A549 (cell line): ENCODE measurements around the gene TMEM135. TPM values are rescaled to one million over a fixed set of nuclear protein-coding genes. Genes with fewer than 3 reads are reported as not detected.

Experiments used
- ATAC-seq, 2 experiments: fragments of 200-7000 bp in 1 of 2; fragments of >200 bp in 1 of 2; cut with Nextera tagmentation in 1 of 2; cut with Tn5 transposase in 1 of 2; 3 replicates each; pipeline versions ENCODE4 v1.8.0 to v1.9.1; 2018 to 2020; ENCODE audit warnings: mild to moderate bottlenecking in 1 of 2, moderate library complexity in 1 of 2
- CTCF ChIA-PET: fragments of 300-600 bp; sonication (Branson Sonifier 250); formaldehyde crosslinking; extraction: SDS; loops from one replicate; lab custom pipeline; 2021; ENCODE audit warnings: antibody characterized with exemption, inconsistent platforms; lab: Yijun Ruan, JAX
- POLR2A ChIA-PET: fragments of 350-600 bp; formaldehyde crosslinking; extraction: SDS; loops from one replicate; lab custom pipeline; 2021; ENCODE audit warnings: antibody characterized with exemption, inconsistent platforms; lab: Yijun Ruan, JAX
- DNase-seq, 2 experiments: peaks; one replicate each; pipeline versions ENCODE4 v3.0.0 to v3.0.0-alpha.2; 2011 to 2016; ENCODE audit warnings: low read depth in 1 of 2, low spot score in 1 of 2
- FAIRE-seq: peaks from 2 replicates; lab custom pipeline; 2011; peaks lifted over from hg19 to GRCh38; lab: Jason Lieb, UNC
- H3K27ac ChIP-seq, 2 experiments: fragments of >200 bp; sonication (Bioruptor Twin); formaldehyde crosslinking; 3 replicates each; pipeline ENCODE4 v1.5.1; 2016 to 2017
- H3K4me1 ChIP-seq: fragments of >200 bp; sonication (Bioruptor Twin); formaldehyde crosslinking; 3 replicates; pipeline ENCODE4 v1.6.1; 2016
- H3K4me2 ChIP-seq: fragments of >200 bp; sonication (Bioruptor Twin); formaldehyde crosslinking; 3 replicates; pipeline ENCODE4 v1.6.1; 2016
- H3K4me3 ChIP-seq: fragments of >200 bp; sonication (Bioruptor Twin); formaldehyde crosslinking; 3 replicates; pipeline ENCODE4 v1.5.1; 2016
- H3K9me3 ChIP-seq: fragments of >200 bp; sonication (Bioruptor Twin); formaldehyde crosslinking; 3 replicates; pipeline ENCODE4 v1.6.1; 2016
- CEBPB ChIP-seq, 2 experiments: fragments of >200 bp in 1 of 2; sonication (Bioruptor Twin) in 1 of 2; formaldehyde crosslinking in 1 of 2; IDR thresholded peaks; 2 replicates each; pipeline ENCODE4 v1.6.1; 2012 to 2016
- CHD4 ChIP-seq: fragments of 200-600 bp; sonication (generic); IDR thresholded peaks from 2 replicates; pipeline ENCODE4 v1.6.1; 2016; ENCODE audit warnings: antibody characterized with exemption, mild to moderate bottlenecking, borderline replicate concordance
- EHMT2 ChIP-seq: fragments of 200-600 bp; sonication (generic); IDR thresholded peaks from 2 replicates; pipeline ENCODE4 v1.6.1; 2016; ENCODE audit warnings: antibody characterized with exemption, low read depth, mild to moderate bottlenecking, moderate library complexity
- ELK1 ChIP-seq: fragments of 150-350 bp; IDR thresholded peaks from 2 replicates; pipeline ENCODE4 v1.6.1; 2014; ENCODE audit warnings: low read depth, mild to moderate bottlenecking, low read length
- ESRRA ChIP-seq: fragments of 150-350 bp; IDR thresholded peaks from 2 replicates; pipeline ENCODE4 v1.6.1; 2014; ENCODE audit warnings: mild to moderate bottlenecking, low read length, borderline replicate concordance
- FOSL2 ChIP-seq, 2 experiments: fragments of 450-650 bp in 1 of 2; fragments of >200 bp in 1 of 2; sonication (Bioruptor Twin) in 1 of 2; formaldehyde crosslinking; IDR thresholded peaks; 2 replicates each; pipeline versions ENCODE4 v1.5.0 to v1.6.1; 2016 to 2020; ENCODE audit warnings: mild to moderate bottlenecking in 1 of 2, moderate library complexity in 1 of 2
- HES2 ChIP-seq: fragments of >200 bp; sonication (Bioruptor Twin); formaldehyde crosslinking; IDR thresholded peaks from 2 replicates; pipeline ENCODE4 v1.6.1; 2016
- HOXB5 ChIP-seq: fragments of 250-450 bp; sonication (Bioruptor Pico); IDR thresholded peaks from 2 replicates; pipeline ENCODE4 v1.5.0; 2020; ENCODE audit warnings: mild to moderate bottlenecking, moderate library complexity
- JUN ChIP-seq, 2 experiments: fragments of >200 bp; sonication (Bioruptor Twin); formaldehyde crosslinking; IDR thresholded peaks; 2 replicates in 1 of 2; 3 replicates in 1 of 2; pipeline ENCODE4 v1.6.1; 2016 to 2017
- KDM5A ChIP-seq: fragments of 200-600 bp; sonication (generic); IDR thresholded peaks from 2 replicates; pipeline ENCODE4 v1.6.1; 2016; ENCODE audit warnings: antibody characterized with exemption, mild to moderate bottlenecking
- MAZ ChIP-seq: fragments of 150-350 bp; IDR thresholded peaks from 2 replicates; pipeline ENCODE4 v1.6.1; 2014; ENCODE audit warnings: antibody characterized with exemption, low read depth, low read length, borderline replicate concordance
- MYC ChIP-seq: IDR thresholded peaks from 2 replicates; pipeline ENCODE4 v1.6.1; 2012; ENCODE audit warnings: mild to moderate bottlenecking, inconsistent platforms, low read length, improper control_type of control experiment, borderline replicate concordance
- NFE2L2 ChIP-seq: fragments of 150-350 bp; conservative IDR thresholded peaks from 2 replicates; pipeline ENCODE4 v1.6.1; 2014; ENCODE audit warnings: low read length
- NR3C1 ChIP-seq: fragments of >200 bp; sonication (Bioruptor Twin); formaldehyde crosslinking; IDR thresholded peaks from 3 replicates; pipeline ENCODE4 v1.6.1; 2017
- PBX3 ChIP-seq: IDR thresholded peaks from 2 replicates; pipeline ENCODE4 v1.6.1; 2012
- PHF8 ChIP-seq: fragments of 200-600 bp; sonication (generic); IDR thresholded peaks from 2 replicates; pipeline ENCODE4 v1.6.1; 2016; ENCODE audit warnings: low read depth, mild to moderate bottlenecking, antibody characterized with exemption, moderate library complexity, borderline replicate concordance
- POLR2A ChIP-seq: IDR thresholded peaks from 2 replicates; pipeline ENCODE4 v1.6.1; 2012; ENCODE audit warnings: mild to moderate bottlenecking, low read length
- POLR2AphosphoS2 ChIP-seq: conservative IDR thresholded peaks from 2 replicates; pipeline ENCODE4 v1.6.1; 2012; ENCODE audit warnings: low read length, improper control_type of control experiment, inconsistent platforms
- RAD21 ChIP-seq, 2 experiments: fragments of >200 bp in 1 of 2; sonication (Bioruptor Twin) in 1 of 2; formaldehyde crosslinking in 1 of 2; IDR thresholded peaks in 1 of 2; conservative IDR thresholded peaks in 1 of 2; 2 replicates in 1 of 2; 3 replicates in 1 of 2; pipeline ENCODE4 v1.6.1; 2012 to 2018; ENCODE audit warnings: inconsistent platforms in 1 of 2
- RARB ChIP-seq: fragments of 250-450 bp; sonication (Bioruptor Pico); IDR thresholded peaks from 2 replicates; pipeline ENCODE4 v1.8.0; 2021; ENCODE audit warnings: mild to moderate bottlenecking, moderate library complexity
- SMC3 ChIP-seq: fragments of >200 bp; sonication (Bioruptor Twin); formaldehyde crosslinking; IDR thresholded peaks from 3 replicates; pipeline ENCODE4 v1.6.1; 2018; ENCODE audit warnings: inconsistent platforms
- SREBF2 ChIP-seq: fragments of 450-650 bp; IDR thresholded peaks from 2 replicates; pipeline ENCODE4 v1.6.1; 2014; ENCODE audit warnings: mild to moderate bottlenecking, moderate library complexity
- TP53 ChIP-seq: fragments of 250-450 bp; sonication (Bioruptor Pico); IDR thresholded peaks from 2 replicates; pipeline ENCODE4 v1.5.0; 2021; ENCODE audit warnings: mild to moderate bottlenecking, moderate library complexity
- ZNF302 ChIP-seq: fragments of 250-450 bp; sonication (Bioruptor Pico); IDR thresholded peaks from 2 replicates; pipeline ENCODE4 v1.9.0; 2021; ENCODE audit warnings: inconsistent platforms, mild to moderate bottlenecking, moderate library complexity
- WGBS: methylation state at CpG from one replicate; pipeline ENCODE4 v1.1.6; 2017; ENCODE audit errors: missing lambda C conversion rate; 5-methylcytosine and 5-hydroxymethylcytosine counted together
- polyA plus RNA-seq, 4 experiments: library from polyadenylated mRNA; depleted of rRNA in 3 of 4; stranded (reverse); fragments of >200 nt; fragmentation: RNase III in 1 of 4; extraction: RNeasy Plus Mini Kit Qiagen cat#74134 plus additional on column Dnase treatment in 1 of 4; gene quantifications; 2 replicates in 3 of 4; 3 replicates in 1 of 4; pipeline ENCODE4 v1.2.3, GENCODE V29; 2011 to 2017
- TF ChIP-seq, protein P1 (sequence below): IDR thresholded peaks from 2 replicates; pipeline ENCODE4 v1.6.1; 2012; ENCODE audit warnings: low read depth, borderline replicate concordance
- TF ChIP-seq, protein P2 (sequence below): fragments of 250-450 bp; sonication (Bioruptor Pico); IDR thresholded peaks from 2 replicates; pipeline ENCODE4 v1.5.0; 2020; ENCODE audit warnings: low read depth, mild to moderate bottlenecking, moderate library complexity

TMEM135 gene
- polyA plus RNA-seq, 2 of the 4 experiments (the other 2 are of a cell fraction) = 18.4 to 18.5 TPM

GRCh38 chr11:87030458-87031054 lies 7.2 kb upstream of the TMEM135 start (continued):
- TF ChIP-seq PHF8 = no peak
- no peak for TF ChIP-seq NFE2L2
- no peak for TF ChIP-seq MAZ
- TF ChIP-seq, protein P1, sequence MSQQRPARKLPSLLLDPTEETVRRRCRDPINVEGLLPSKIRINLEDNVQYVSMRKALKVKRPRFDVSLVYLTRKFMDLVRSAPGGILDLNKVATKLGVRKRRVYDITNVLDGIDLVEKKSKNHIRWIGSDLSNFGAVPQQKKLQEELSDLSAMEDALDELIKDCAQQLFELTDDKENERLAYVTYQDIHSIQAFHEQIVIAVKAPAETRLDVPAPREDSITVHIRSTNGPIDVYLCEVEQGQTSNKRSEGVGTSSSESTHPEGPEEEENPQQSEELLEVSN = no peak

GRCh38 chr11:87031433-87032170 lies 6.1 kb upstream of the TMEM135 start:
- H3K4me1 ChIP-seq = peaks cover 8% of the 10 kb centered on the region
- H3K4me2 ChIP-seq = no peak overlapping the region
- WGBS = 48% methylated on average over 3 of the region's 3 CpGs
- H3K9me3 ChIP-seq = no peaks in the 10 kb centered on the region
- no peak overlapping the region for H3K4me3 ChIP-seq
- ATAC-seq (no peak), FAIRE-seq (no peak), DNase-seq (no peak)
- TF ChIP-seq NFE2L2 (no peak), POLR2AphosphoS2 (no peak), PBX3 (no peak), CHD4 (no peak), TP53 (CRISPR knock-in tag) (no peak), RAD21 (conservative IDR thresholded peaks at IDR 0.05 in 1 of 2, IDR thresholded peaks at IDR 0.05 in 1 of 2) (no peak), KDM5A (no peak), SREBF2 (no peak)
- ChIA-PET POLR2A (no interaction called here), CTCF (interaction anchor here (0.9 to 1.8 kb wide), 2 partner anchors 36 to 92 kb away, joined by 3 to 13 read pairs; no protein-coding TSS in a partner anchor)
- no peak overlapping the region for H3K27ac ChIP-seq

GRCh38 chr11:87033561-87033960 lies 4.2 kb upstream of the TMEM135 start:
- ChIA-PET CTCF (interaction anchor here (0.9 to 1.3 kb wide), 2 partner anchors 12 to 319 kb away, joined by 3 read pairs; no protein-coding TSS in a partner anchor), POLR2A (no interaction called here)
- 72% methylated on average over 8 of the region's 8 CpGs for WGBS

More at GRCh38 chr11:87033561-87033960, 4.2 kb upstream of the TMEM135 start:
- H3K4me2 ChIP-seq = no peak overlapping the region
- DNase-seq (no peak), FAIRE-seq (no peak), ATAC-seq (no peak)
- H3K27ac ChIP-seq = no peak overlapping the region
- no peak overlapping the region for H3K4me3 ChIP-seq
- H3K9me3 ChIP-seq = no peaks in the 10 kb centered on the region
- peaks cover 13% of the 10 kb centered on the region for H3K4me1 ChIP-seq
- TF ChIP-seq ESRRA = no peak
- TF ChIP-seq EHMT2 = no peak
- TF ChIP-seq SREBF2 = no peak
- TF ChIP-seq MAZ = no peak
- TF ChIP-seq CEBPB (IDR thresholded peaks at IDR 0.05) = no peak
- TF ChIP-seq POLR2A = no peak
- TF ChIP-seq MYC = no peak
- no peak for TF ChIP-seq RARB (CRISPR knock-in tag)
- no peak for TF ChIP-seq PHF8
- no peak for TF ChIP-seq TP53 (CRISPR knock-in tag)
- TF ChIP-seq NR3C1 = no peak
- no peak for TF ChIP-seq SMC3
- no peak for TF ChIP-seq HES2
- TF ChIP-seq JUN (IDR thresholded peaks at IDR 0.05) = no peak
- no peak for TF ChIP-seq FOSL2 (IDR thresholded peaks at IDR 0.05)
- TF ChIP-seq FOSL2 (CRISPR knock-in tag; IDR thresholded peaks at IDR 0.05) = no peak
- TF ChIP-seq, protein P2, sequence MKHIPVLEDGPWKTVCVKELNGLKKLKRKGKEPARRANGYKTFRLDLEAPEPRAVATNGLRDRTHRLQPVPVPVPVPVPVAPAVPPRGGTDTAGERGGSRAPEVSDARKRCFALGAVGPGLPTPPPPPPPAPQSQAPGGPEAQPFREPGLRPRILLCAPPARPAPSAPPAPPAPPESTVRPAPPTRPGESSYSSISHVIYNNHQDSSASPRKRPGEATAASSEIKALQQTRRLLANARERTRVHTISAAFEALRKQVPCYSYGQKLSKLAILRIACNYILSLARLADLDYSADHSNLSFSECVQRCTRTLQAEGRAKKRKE (CRISPR knock-in tag) = no peak
- TF ChIP-seq HOXB5 (CRISPR knock-in tag) = no peak
- no peak for TF ChIP-seq ELK1
- no peak for TF ChIP-seq ZNF302 (CRISPR knock-in tag)
